Left ventricle myocardium inferior (tissue), 1 donor: ENCODE measurements around the gene PPP1R14C. TPM values are rescaled to one million over a fixed set of nuclear protein-coding genes. Genes with fewer than 3 reads are reported as not detected.

Source experiments
- DNase-seq: peaks from one replicate; pipeline ENCODE4 v3.0.0-alpha.2; 2020
- H3K27ac ChIP-seq: fragments of 200-600 bp; replicated peaks from 2 replicates; pipeline ENCODE4 v1.8.0; 2021
- H3K27me3 ChIP-seq: fragments of 200-600 bp; 2 replicates; pipeline ENCODE4 v1.8.0; 2021; ENCODE audit warnings: low read depth
- H3K36me3 ChIP-seq: fragments of 200-600 bp; 2 replicates; pipeline ENCODE4 v1.8.0; 2021
- H3K4me1 ChIP-seq: fragments of 200-600 bp; 2 replicates; pipeline ENCODE4 v1.8.0; 2021
- H3K4me3 ChIP-seq: fragments of 200-600 bp; 2 replicates; pipeline ENCODE4 v1.8.0; 2021; ENCODE audit warnings: mild to moderate bottlenecking, moderate library complexity
- H3K9me3 ChIP-seq: fragments of 200-600 bp; replicated peaks from 2 replicates; pipeline ENCODE4 v1.8.0; 2021
- CTCF ChIP-seq: fragments of 200-600 bp; IDR thresholded peaks from 2 replicates; pipeline ENCODE4 v1.8.0; 2021; ENCODE audit warnings: antibody characterized with exemption, mild to moderate bottlenecking, borderline replicate concordance
- intact Hi-C: fragments of 100-400 bp; cut with micrococcal nuclease; formaldehyde crosslinking; loops from one replicate; pipeline ENCODE4 v1.11.0; 2022
- total RNA-seq: library from RNA; stranded (reverse); fragmentation: NEBNext Ultra II Directional; extraction: Animal tissue kit (Norgen Biotek cat#: 25700); gene quantifications from one replicate; pipeline ENCODE4 v1.2.1, GENCODE V29; 2021
- donor health status: DM: no; HTN: yes; CAD: no; lungs with severe emphysema.

PPP1R14C gene
- total RNA-seq, 1 donor from 2014 or later, result 116 TPM

GRCh38 chr6:150258381-150258780, 115.5 kb downstream of the PPP1R14C start:
- H3K9me3 ChIP-seq, result no peaks in the 10 kb centered on the region
- intact Hi-C loops, result no loop called here
- H3K4me1 ChIP-seq, result peaks cover 20% of the 10 kb centered on the region
- no peak overlapping the region for H3K4me3 ChIP-seq
- no peak overlapping the region for H3K27ac ChIP-seq
- TF ChIP-seq CTCF, result no peak
- H3K36me3 ChIP-seq, result no peaks in the 10 kb centered on the region
- peaks cover 9% of the 10 kb centered on the region for H3K27me3 ChIP-seq
- DNase-seq, result no peak

- Histone ChIP-seq H3K27ac (no peak overlapping the region), H3K27me3 (peaks cover 5% of the 10 kb centered on the region), H3K4me1 (no peaks in the 10 kb centered on the region), H3K36me3 (no peaks in the 10 kb centered on the region), H3K9me3 (no peaks in the 10 kb centered on the region), H3K4me3 (no peak overlapping the region)
- DNase-seq, result no peak
- TF ChIP-seq CTCF, result no peak
- intact Hi-C loops, result no loop called here
These were observed 118.1 kb downstream of the PPP1R14C start for GRCh38 chr6:150260931-150261330.

- no peaks in the 10 kb centered on the region for H3K36me3 ChIP-seq
- DNase-seq, result no peak
- intact Hi-C loops, result no loop called here
These were observed 119.3 kb downstream of the PPP1R14C start for GRCh38 chr6:150261997-150262697.

GRCh38 chr6:150263765-150264404, 121.0 kb downstream of the PPP1R14C start:
- intact Hi-C loops, result no loop called here
- no peaks in the 10 kb centered on the region for H3K9me3 ChIP-seq
- DNase-seq, result no peak
- H3K36me3 ChIP-seq, result no peaks in the 10 kb centered on the region
- H3K27ac ChIP-seq, result no peak overlapping the region
- H3K4me3 ChIP-seq, result no peak overlapping the region
- no peaks in the 10 kb centered on the region for H3K4me1 ChIP-seq
- H3K27me3 ChIP-seq, result no peaks in the 10 kb centered on the region
- no peak for TF ChIP-seq CTCF

More at GRCh38 chr6:150261997-150262697, 119.3 kb downstream of the PPP1R14C start:
- H3K27me3 ChIP-seq, result peaks cover 4% of the 10 kb centered on the region
- no peaks in the 10 kb centered on the region for H3K4me1 ChIP-seq
- H3K27ac ChIP-seq, result no peak overlapping the region
- TF ChIP-seq CTCF, result no peak
- no peak overlapping the region for H3K4me3 ChIP-seq
- no peaks in the 10 kb centered on the region for H3K9me3 ChIP-seq

GRCh38 chr6:150266309-150266708, 123.5 kb downstream of the PPP1R14C start:
- H3K27ac ChIP-seq, result no peak overlapping the region
- intact Hi-C loops, result no loop called here
- no peaks in the 10 kb centered on the region for H3K9me3 ChIP-seq
- H3K36me3 ChIP-seq, result no peaks in the 10 kb centered on the region
- no peaks in the 10 kb centered on the region for H3K4me1 ChIP-seq
- no peak for DNase-seq
- no peak for TF ChIP-seq CTCF
- H3K4me3 ChIP-seq, result no peak overlapping the region
- H3K27me3 ChIP-seq, result no peaks in the 10 kb centered on the region
